Measurements from ENCODE around the gene ZNF780B.
"Not testable (repeated sequence)": the region's sequence is repeated elsewhere in the genome, so short reads cannot be mapped to it uniquely, and the experiment has no call there.

Gene ZNF780B

DNA sequence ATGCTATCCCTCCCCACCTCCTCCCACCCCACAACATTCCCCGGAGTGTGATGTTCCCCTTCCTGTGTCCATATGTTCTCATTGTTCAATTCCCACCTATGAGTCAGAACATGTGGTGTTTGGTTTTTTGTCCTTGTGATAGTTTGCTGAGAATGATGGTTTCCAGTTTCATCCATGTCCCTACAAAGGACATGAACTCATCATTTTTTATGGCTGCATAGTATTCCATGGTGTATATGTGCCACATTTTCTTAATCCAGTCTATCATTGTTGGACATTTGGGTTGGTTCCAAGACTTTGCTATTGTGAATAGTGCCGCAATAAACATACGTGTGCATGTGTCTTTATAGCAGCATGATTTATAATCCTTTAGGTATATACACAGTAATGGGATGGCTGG is 18.0 kb downstream of the ZNF780B start:
- DNase-seq (ENCODE audit: low spot score) = not testable (repeated sequence)

DNA sequence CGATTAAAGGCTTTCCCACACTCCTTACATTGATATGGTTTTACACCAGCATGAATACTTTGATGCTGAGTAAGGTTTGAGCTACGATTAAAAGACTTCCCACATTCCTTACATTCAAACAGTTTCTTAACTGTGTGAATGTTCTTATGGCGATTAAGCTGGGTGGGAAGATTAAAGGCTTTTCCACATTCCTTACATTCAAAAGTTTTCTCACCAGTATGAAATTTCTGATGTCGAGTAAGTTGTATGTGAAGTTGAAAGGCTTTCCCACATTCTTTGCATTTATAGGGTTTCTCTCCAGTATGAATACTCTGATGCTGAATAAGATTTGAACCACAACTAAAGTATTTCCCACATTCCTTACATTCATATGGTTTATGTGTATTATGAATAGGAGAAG is 20.0 kb downstream of the ZNF780B start:
- DNase-seq (ENCODE audit: low spot score) = no peak

DNA sequence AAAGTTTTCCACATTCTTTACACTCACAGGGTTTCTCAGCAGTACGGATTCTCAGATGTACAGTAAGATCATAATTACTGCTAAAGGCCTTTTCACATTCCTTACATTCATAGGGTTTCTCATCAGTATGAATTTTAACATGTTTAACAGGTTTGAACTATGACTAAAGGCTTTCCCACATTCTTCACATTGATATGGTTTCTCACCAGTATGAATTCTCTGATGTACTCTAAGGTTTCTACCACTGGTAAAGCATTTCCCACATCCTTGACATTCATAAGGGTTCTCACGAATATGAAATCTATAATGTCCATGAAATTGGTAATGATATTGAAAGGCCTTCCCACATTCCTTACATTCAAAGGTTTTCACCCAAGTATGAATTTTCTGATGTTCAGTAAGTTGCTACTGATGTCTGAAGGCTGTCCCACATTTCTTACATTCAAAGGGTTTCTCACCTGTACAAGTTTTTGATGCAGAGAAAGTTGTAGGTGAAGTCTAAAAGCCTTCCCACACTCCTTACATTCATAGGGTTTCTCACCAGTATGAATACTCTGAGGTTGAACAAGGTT is 22.0 kb downstream of the ZNF780B start:
- DNase-seq (ENCODE audit: low spot score) = no peak

DNA sequence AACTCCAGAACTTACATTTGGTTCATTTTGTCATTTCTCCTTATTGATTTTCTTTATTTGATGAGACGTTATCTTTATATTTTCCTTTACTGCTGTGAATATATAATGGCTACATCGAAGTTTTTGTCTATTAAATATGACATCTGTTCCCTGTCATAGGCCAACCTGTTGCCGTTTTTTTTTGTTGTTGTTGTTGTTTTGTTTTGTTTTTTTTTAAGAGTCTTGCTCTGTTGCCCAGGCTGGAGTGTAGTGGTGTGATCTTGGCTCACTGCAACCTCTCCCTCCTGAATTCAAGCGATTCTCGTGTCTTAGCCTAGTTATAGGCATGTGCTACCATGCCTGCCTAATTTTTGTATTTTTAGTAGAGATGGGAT is 29.4 kb downstream of the ZNF780B start:
- DNase-seq (ENCODE audit: low spot score) = no peak

DNA sequence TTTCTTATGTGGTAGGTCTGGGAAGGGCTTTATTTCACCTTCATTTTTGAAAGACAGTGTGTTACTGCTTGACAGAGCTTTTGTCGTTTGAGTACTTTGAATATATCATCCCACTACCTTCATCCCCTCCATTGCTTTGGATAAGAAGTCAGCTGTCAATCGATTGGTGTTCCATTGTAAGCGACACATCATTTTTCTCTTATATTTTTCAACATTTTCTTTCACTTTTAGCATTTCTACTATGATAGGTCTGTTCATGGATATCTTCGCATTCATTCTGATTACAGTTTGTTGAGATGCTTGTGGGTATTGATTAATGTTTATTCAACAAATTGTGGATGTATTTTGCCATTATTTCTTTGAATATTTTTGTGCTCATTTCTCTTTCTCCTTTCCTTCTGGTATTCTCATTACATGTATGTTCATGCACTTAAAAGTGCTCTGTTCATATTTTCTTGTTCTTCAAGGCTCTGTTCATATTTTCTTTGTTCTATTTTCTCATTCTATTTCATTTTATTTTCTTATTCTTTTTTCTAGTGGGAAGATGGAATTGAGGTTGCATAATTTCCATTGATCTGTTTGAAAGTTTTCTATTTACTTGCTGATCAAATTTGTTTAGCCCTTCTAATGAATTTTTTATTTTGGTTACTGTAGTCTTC is 30.0 kb downstream of the ZNF780B start:
- no peak for DNase-seq (ENCODE audit: low spot score)

DNA sequence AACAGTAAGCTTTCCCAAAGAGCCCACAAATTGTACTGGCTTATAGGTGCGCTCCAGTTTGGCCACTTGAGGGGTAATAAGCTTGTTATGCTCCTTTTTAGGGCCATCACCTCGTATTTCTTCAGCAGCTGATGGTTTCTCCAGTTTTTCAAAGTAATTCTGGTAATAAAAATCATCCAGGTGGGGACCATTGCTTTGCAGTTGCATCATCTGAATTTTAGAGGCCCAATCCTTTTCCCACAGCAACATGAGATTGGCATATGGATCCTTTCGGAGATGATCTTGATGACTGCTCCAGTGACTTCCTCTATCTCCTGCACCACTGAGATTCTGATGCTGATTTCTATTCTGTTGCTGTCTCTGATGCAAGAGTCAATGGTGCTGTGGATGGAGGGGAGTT is 32.1 kb downstream of the ZNF780B start:
- no peak for DNase-seq (ENCODE audit: low spot score)

DNA sequence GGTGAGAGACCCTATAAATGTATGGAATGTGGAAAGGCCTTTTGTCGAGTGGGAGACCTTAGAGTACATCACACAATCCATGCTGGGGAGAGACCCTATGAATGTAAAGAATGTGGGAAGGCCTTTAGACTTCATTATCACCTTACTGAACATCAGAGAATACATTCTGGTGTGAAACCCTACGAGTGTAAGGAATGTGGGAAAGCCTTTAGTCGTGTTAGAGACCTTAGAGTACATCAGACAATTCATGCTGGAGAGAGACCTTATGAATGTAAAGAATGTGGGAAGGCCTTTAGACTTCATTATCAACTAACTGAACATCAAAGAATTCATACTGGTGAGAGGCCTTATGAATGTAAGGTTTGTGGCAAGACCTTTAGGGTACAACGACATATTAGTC is 42.0 kb downstream of the ZNF780B start:
- no peak for DNase-seq (ENCODE audit: low spot score)

DNA sequence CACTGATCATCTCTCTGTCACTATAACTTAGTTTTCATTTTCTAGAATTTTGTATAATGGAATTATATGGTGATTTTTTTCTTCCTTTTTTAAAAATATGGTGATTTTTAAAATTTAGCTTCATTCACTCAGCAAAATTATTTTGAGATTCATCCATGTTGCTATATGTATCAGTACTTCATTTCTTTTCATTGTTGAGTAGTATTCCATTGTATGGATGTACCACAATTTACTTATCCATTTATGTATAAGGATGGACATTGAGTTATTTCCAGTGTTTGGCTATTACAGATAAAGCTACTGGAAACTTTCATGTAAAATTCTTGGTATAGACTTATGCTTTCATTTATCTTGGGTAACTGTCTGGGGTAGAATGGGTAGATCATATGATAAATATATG is 46.4 kb downstream of the ZNF780B start:
- DNase-seq (ENCODE audit: low spot score) = no peak

DNA sequence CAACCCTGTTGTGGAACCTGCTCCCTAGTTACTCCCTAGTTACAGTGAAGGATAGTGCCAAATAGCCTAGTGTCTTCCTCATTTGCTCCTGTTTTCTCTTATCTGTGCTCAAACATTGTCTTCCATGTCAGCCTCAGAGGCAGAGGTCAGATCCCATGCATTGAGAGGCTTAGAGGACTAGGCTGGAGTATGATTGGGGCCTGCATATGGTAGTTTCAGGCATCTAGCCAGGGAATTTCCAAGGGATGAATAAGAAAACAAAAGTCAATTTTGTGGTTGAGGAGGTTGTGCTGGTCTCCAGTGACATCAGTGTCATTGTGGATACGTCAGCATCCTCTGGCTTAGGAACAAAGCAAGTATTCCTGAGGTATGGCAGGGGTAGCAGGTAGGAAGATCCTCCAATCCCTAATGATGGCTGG is 49.7 kb downstream of the ZNF780B start:
- DNase-seq (ENCODE audit: low spot score) = no peak

DNA sequence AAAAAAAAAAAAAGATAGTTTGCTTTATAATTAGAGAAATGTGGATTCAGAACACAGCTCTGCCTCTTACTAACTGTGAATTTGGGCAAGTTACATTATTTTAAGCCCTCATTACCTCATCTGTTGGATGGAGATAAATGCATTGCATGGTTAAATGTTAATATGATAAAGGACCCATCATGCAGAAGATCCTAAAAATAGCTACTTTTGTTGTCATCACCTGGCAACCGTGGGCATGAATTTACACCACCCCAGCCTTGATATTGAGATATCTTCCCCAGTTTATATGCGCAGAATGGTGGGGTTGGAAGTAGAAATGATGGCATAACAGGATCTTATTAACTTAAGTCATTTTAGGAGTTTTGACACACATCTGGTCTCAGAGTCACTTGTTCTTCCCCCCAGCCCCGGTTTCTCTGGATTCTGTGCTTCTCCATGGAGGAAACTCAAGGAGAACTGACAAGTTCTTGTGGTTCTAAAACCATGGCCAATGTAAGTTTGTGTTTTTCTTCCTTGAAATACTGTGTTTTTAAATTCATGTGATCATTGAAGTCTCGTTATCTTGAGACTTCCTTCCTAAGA is 50.2 kb downstream of the ZNF780B start:
- no peak for DNase-seq (ENCODE audit: low spot score)

DNA sequence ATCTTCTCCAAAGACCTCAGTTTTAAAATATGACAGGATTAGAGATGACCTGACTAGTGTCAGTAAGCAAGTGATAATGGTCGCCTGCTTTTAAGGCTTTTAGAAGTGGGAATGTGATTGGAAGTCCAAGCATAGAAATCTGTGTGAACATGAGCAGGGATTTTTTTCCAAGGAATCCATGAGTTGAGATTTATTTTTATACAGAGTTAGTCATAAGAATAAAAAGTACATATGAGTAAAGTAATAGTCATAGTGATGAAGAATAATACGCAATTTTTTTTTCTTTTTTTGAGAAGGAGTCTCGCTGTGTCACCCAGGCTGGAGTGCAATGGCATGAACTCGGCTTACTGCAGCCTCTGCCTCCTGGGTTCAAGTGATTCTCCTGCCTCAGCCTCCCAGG is 57.5 kb downstream of the ZNF780B start:
- no peak for DNase-seq (ENCODE audit: low spot score)

DNA sequence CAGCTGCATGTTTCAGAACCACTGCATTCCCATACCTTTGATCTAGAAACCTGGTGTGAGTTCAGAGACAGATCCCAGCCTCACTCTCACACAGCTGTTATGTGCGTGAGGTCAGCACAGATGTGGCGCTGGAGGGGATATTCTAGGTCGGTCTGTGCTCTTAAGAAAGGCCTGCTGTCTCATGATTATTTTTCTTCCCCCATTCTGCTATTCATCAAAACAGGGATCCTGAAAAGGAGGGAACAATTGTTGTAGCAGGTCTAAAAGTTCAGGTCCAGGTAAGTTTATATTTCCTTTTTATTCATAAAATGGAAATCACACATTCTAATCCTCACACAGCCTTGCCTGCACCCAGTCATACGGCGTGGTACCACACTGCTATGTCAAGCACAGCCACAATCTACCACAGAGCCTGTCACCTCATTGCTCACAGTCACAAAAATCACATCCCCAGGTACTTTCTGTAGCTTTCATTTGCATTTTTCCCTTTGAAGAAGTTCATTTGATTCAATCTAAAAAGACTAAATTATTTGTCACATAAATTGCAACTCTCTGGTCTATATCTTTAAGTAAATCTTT is 58.3 kb downstream of the ZNF780B start:
- no peak for DNase-seq (ENCODE audit: low spot score)

DNA sequence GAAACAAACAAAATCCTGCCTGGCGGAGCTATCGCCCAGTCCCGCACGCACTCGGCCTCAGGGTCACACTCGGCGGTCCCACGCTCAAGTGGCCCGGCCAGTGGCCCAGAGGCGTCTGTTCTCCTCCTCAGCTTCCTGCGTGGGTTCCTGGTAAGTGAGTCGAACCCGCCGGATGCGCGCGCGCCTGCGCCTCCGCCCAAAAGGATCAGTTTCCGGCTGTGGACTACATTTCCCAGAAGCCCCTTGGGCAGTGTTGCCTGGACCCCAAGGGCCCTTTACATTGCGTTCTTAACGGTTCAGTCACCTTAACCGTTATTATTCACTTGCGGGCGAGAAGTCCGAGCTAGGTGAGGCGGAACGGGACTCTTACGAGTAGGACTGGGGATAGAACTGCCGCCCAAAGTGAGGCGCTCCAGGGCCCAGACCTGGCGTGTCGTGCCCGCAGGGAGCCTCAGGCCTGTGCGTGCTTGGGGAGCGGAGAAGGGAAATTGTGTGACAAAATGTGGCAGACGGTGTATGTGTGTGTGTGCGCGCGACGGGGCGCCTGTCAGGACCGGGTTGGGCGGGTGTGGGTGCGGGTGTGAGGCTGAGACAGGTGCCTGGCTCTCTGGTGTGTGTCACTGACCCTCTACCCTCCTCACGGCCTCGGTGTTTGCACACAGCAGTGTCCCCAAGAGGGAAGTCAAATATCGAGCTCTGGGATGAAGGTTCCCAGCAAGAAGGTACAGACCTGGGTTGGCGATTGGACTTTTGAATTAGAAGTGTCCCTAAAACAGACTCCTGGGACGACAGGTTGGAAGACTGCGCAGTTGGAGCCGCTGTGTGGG is 59.0 kb downstream of the ZNF780B start, which contains the start of gene ZNF546:
ZNF546 (plus strand) TSS at position 250 of the 827 bp plus-strand sequence. CDS start 1,267 bp downstream, outside the sequence.
- DNase-seq (ENCODE audit: low spot score) = peak; percentile 89

DNA sequence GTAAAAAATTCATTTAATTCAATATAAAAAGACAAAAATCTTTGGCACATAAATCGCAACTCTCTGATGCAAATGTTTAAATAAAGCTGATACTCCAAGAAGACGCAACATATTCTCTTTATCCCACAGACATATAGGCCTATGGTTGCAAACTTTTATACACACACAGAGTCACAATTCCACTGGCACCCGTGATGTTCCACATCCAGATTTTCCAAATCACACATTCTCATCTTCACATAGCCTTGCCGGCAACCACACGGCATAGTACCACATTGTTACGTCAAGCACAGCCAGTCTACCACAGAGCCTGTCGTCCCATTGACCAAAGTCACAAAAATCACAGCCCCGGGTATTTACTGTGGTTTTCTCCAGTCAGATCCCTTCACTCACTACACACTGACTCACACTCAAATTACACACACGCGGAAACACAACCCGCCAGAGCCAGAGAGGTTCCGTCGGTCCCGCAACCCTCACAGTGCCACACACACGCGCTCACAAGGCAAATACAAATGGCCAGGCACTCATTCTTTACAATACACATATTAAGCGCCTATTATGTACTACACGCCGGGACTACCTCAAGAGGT is 59.7 kb downstream of the ZNF780B start:
- peak; percentile 43 for DNase-seq (ENCODE audit: low spot score)

DNA sequence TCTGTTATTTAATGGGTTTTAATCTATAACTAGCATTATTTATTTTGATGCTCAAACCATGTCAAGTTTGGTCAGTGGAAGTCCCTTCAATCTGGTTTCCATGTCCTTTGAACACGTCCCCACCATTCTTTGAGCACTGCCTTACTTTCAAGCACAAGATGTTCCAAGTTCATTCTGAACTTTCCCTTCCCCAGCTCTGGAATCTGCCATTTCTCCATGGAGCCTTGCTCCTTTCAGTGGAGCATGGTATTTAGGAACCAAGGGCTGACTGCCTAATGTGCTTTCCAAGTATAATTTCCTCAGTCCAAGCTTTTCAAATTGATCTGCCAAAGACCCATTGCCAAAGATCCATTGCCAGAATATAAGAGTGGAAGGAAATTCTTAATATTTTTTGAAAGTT is 60.2 kb downstream of the ZNF780B start:
- no peak for DNase-seq (ENCODE audit: low spot score)

DNA sequence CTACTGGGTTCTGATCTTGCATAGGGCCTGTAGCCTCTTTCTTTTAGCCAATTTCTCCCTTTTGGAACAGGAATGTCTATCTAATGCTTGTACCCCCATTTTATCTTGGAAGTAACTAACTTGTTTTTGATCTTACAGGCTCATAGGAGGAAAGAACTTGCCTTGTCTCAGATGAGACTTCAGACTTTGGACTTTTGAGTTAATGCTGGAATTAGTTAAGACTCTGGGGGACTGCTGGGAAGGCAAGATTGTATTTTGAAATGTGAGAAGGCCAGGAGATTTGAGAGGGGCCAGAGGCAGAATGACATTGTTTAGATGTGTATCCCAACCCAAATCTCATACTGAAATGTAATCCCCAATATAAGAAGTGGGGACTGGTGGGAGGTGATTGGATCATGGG is 61.7 kb downstream of the ZNF780B start:
- no peak for DNase-seq (ENCODE audit: low spot score)

DNA sequence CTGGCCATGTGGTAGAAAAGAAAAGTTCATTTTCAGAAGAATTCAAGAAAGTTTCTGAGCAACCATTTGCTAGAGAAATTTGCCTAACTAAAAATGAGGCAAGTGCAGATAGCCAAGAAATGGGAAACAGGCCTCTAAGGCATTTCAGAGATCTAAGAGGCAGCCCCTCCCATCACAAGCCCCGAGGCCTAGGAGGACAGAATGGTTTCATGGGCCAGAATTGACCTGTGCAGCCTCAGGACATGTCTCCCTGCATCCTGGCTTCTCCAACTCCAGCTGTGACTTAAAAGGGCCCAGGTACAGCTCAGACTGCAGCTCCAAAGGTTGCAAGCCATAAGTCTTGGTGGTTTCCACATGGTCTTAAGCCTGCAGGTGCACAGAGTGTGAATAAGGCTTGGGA is 62.4 kb downstream of the ZNF780B start:
- no peak for DNase-seq (ENCODE audit: low spot score)

DNA sequence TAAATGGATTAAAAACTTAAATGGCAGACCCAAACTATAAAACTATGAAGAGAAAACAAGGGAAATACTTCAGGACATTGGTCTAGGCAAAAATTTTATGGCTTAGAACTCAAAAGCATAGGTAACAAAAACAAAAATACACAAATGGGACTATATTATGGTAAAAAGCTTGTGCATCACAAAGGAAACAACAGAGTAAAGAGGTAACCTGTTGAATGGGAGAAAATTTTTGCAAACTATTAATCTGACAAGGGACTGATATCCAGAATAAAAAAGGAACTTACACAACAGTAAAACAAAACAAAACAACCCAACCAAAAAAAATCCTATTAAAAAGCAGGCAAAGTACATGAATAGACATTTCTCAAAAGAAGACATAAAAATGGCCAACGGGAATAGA is 68.4 kb downstream of the ZNF780B start:
- DNase-seq (ENCODE audit: low spot score) = no peak

DNA sequence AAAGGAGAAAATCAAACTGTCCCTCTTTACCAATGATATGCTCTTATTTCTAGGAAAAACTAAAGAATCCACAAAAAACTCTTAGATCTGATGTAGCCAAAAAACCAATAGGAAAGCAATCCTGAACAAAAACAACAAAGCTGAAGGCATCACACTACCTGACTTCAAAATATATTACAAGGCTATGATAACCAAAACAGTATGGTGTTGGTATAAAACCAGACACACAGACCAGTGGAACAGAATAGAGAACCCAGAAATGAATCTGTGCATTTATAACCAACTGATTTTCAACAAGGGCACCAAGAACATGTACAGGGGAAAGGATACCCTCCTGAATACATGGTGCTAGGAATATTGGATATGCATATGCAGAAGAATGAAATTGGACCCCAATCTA is 68.9 kb downstream of the ZNF780B start:
- no peak for DNase-seq (ENCODE audit: low spot score)

DNA sequence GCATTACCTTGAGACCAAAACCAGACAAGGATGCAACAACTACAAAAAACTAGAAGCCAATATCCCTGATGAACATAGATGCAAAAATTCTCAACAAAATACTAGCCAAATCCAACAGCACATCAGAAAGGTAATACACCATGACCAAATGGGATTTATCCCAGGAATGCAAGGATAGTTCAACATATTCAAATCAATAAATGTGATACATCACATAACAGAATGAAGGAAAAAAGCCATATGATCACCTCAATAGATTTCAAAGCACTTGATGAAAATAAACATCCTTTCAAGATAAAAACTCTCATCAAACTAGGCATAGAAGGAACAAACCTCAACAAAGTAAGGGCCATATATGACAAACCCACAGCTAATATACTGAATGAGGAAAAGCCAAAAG is 69.4 kb downstream of the ZNF780B start:
- DNase-seq (ENCODE audit: low spot score) = no peak

DNA sequence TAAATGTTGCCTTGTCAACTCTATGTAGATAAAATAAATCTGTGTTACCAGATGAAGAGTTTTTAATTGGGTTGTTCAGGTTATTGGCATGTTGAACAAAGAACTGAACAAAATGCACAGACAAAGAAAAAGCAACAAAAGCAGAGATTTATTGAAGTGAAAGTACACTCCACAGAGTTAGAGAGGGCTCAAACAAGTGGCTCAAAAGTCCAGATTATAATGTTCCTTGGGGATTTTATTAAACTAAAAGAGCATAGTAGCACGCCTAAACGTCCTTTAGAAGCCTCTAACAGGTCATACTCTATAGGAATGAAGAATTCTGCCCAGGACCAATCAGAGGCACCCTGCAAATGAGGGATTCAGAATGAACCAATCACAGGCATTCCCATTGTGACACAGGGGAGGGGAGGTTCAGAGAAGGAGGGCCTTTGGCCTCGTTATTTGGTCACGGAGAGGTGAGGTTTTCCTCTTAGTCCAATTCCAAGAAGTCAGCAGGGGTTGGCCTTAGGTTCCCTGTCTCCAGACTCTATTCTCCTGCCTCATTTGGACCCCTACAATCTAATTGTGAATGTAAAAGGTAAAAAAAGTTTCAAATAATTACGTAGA is 72.2 kb downstream of the ZNF780B start:
- no peak for DNase-seq (ENCODE audit: low spot score)

DNA sequence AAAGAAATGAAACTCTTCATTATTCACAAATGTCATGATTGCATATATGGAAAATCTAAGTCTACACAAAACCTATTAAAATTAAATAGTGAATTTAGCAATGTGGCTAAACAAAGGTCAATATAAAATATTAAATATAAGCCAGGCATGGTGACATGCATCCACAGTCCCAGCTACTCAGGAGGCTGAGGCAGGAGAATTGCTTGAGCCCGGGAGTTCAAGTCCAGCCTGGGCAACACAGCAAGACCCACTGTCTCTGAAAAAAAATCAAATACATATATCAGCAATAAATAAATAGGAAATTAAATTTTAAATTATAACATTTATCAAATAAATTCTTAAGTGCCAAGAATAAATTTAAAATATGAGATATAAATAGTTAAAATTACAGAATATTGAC is 73.1 kb downstream of the ZNF780B start:
- no peak for DNase-seq (ENCODE audit: low spot score)

All from kidney capillary endothelial cell (primary cell).